ENCODE results near the gene SLC13A5.
A peak's percentile ranks its signal among the peaks of the same experiment; 100 is the strongest.
"Not testable (repeated sequence)": the region's sequence is repeated elsewhere in the genome, so short reads cannot be mapped to it uniquely, and the experiment has no call there.

Gene SLC13A5

DNA sequence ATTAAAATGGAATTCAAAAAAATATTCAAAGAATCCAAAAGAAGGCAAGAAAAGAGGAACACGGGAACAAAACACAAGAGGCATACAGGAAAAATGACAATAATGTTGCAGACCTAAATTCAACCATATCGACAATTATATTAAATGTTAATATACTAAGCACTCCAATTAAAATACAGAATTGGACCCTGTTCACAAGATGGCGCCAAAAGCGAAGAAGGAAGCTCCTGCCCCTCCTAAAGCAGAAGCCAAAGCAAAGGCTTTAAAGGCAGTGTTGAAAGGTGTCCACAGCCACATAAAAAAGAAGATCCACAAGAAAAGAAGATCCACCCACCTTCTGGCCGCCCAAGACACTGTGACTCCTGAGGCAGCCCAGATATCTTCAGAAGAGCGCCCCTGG is 36.4 kb upstream of the SLC13A5 start:
- peaks cover 16% of the 10 kb centered on the region for H3K4me1 ChIP-seq (ENCODE audit: control insufficient read depth, insufficient read depth, low read length)
- H3K36me3 ChIP-seq (ENCODE audit: control insufficient read depth, insufficient read depth, low read length), result no peaks in the 10 kb centered on the region
- no peaks in the 10 kb centered on the region for H3K9me3 ChIP-seq (ENCODE audit: control insufficient read depth, low read length)
- no peak overlapping the region for H3K4me3 ChIP-seq (ENCODE audit: insufficient read depth, low read depth, low read length)
- H3K27ac ChIP-seq (ENCODE audit: insufficient read depth, low read depth, low read length, poor library complexity, severe bottlenecking), result no peak overlapping the region
- WGBS, 2 experiments, result 85 to 91% methylated on average over 4 to 6 of the region's 6 CpGs
- no peaks in the 10 kb centered on the region for H3K27me3 ChIP-seq (ENCODE audit: control insufficient read depth, insufficient read depth, low read length, poor library complexity, severe bottlenecking)

DNA sequence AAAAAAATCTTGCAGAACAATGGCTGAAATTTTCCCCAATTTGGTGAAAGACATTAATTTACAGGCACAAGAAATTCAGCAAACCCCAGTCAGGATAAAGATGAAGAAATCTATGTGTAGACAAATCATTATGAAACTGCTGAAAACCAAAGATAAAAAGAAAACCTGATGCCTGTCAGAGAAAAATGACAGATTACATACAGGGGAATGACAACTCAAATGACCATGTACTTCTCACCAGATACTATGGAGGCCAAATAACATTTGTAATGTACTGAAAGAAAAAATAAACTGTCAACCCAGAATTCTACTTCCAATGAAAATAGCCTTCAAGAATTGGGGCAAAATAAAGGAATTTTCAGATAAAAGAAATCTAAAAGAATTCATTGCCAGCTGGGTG is 35.4 kb upstream of the SLC13A5 start:
- Histone ChIP-seq H3K4me1 (ENCODE audit: control insufficient read depth, insufficient read depth, low read length) (peaks cover 12% of the 10 kb centered on the region), H3K27ac (ENCODE audit: insufficient read depth, low read depth, low read length, poor library complexity, severe bottlenecking) (no peak overlapping the region), H3K4me3 (ENCODE audit: insufficient read depth, low read depth, low read length) (no peak overlapping the region), H3K27me3 (ENCODE audit: control insufficient read depth, insufficient read depth, low read length, poor library complexity, severe bottlenecking) (no peaks in the 10 kb centered on the region), H3K36me3 (ENCODE audit: control insufficient read depth, insufficient read depth, low read length) (no peaks in the 10 kb centered on the region), H3K9me3 (ENCODE audit: control insufficient read depth, low read length) (no peaks in the 10 kb centered on the region)

DNA sequence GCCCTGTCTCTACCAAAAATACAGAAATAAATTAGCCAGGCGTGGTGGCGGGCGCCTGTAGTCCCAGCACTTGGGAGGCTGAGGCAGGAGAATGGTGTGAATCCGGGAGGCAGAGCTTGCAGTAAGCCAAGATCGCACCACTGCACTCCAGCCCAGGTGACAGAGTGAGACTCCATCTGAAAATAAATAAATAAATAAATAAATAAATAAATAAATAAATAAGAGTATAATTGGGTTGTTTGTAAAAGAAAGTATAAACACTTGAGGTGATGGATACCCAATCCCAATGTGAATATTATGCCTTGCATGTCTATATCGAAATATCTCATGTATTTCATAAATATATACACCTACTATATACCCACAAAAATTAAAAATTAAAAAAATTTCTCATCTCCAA is 33.5 kb upstream of the SLC13A5 start:
- not testable (repeated sequence) for H3K27me3 ChIP-seq (ENCODE audit: control insufficient read depth, insufficient read depth, low read length, poor library complexity, severe bottlenecking); H3K4me1 ChIP-seq (ENCODE audit: control insufficient read depth, insufficient read depth, low read length); H3K4me3 ChIP-seq (ENCODE audit: insufficient read depth, low read depth, low read length); H3K36me3 ChIP-seq (ENCODE audit: control insufficient read depth, insufficient read depth, low read length); H3K9me3 ChIP-seq (ENCODE audit: control insufficient read depth, low read length); H3K27ac ChIP-seq (ENCODE audit: insufficient read depth, low read depth, low read length, poor library complexity, severe bottlenecking)
- 93 to 96% methylated on average over 5 to 6 of the region's 6 CpGs for WGBS, 2 experiments

DNA sequence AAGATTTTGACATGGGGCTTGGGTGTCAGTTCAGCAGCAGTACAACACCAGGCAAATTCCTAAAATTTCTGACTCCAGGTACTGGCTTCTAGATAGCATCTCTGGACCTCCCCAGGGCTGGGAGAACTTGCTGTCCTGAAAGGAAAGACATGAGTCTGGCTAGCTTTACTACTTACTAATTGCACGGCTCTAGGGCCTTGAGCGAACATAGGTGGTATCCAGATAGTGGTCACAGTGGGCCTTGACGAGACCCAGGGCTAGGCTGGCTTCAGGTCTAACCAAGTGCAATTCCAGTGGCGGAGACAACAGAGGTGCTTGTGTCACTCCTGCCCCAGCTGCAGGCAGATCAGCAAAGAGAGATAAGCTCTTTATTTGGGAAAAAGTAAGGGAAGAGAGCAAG is 16.4 kb upstream of the SLC13A5 start:
- Histone ChIP-seq H3K27ac (ENCODE audit: insufficient read depth, low read depth, low read length, poor library complexity, severe bottlenecking) (no peak overlapping the region), H3K27me3 (ENCODE audit: control insufficient read depth, insufficient read depth, low read length, poor library complexity, severe bottlenecking) (no peaks in the 10 kb centered on the region), H3K9me3 (ENCODE audit: control insufficient read depth, low read length) (no peaks in the 10 kb centered on the region), H3K4me1 (ENCODE audit: control insufficient read depth, insufficient read depth, low read length) (no peaks in the 10 kb centered on the region), H3K4me3 (ENCODE audit: insufficient read depth, low read depth, low read length) (no peak overlapping the region), H3K36me3 (ENCODE audit: control insufficient read depth, insufficient read depth, low read length) (no peaks in the 10 kb centered on the region)
- WGBS, 2 experiments, result 78 to 83% methylated on average over 4 of the region's 4 CpGs

DNA sequence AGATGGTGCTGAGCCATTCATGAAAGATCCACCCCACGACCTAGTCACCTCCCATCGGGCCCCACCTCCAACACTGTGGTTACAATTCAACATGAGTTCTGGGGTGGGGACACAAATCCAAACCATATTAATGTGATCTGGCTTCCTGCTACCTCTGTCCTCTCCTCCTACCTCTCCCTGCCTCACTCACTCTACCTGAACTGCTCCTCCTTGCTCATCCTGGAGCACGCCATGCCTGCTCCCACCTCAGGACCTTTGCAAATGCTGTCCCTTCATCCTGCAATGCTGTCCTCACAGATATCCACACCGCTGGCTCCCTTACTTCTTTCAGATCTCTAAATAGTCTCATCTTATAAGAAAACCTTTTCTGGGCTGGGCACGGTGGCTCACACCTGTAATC is 10.8 kb upstream of the SLC13A5 start:
- no peak overlapping the region for H3K4me3 ChIP-seq (ENCODE audit: insufficient read depth, low read depth, low read length)
- peaks cover 7% of the 10 kb centered on the region for H3K27me3 ChIP-seq (ENCODE audit: control insufficient read depth, insufficient read depth, low read length, poor library complexity, severe bottlenecking)
- no peaks in the 10 kb centered on the region for H3K36me3 ChIP-seq (ENCODE audit: control insufficient read depth, insufficient read depth, low read length)
- no peaks in the 10 kb centered on the region for H3K9me3 ChIP-seq (ENCODE audit: control insufficient read depth, low read length)
- H3K4me1 ChIP-seq (ENCODE audit: control insufficient read depth, insufficient read depth, low read length), result no peaks in the 10 kb centered on the region
- 85 to 87% methylated on average over 5 of the region's 5 CpGs for WGBS, 2 experiments
- H3K27ac ChIP-seq (ENCODE audit: insufficient read depth, low read depth, low read length, poor library complexity, severe bottlenecking), result no peak overlapping the region

DNA sequence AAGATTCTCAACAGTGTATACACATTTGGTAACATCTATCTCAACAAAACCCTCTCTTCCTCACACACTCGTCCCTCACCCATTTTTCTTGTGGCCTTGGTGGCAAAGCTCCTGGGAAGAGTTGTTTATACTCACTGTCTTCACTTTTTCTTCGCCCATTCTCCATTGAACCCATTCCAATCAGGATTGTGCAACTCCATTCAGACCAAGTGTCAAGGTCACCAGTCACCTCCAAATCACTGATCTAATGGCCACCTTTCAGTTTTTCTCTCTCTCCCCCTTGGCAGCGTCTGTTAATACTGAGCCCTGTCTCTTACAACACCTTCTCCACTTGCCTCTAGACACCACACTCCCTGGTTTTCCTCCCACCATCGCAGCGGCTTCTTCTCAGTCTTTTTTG is 8.6 kb upstream of the SLC13A5 start:
- Histone ChIP-seq H3K27ac (ENCODE audit: insufficient read depth, low read depth, low read length, poor library complexity, severe bottlenecking) (no peak overlapping the region), H3K36me3 (ENCODE audit: control insufficient read depth, insufficient read depth, low read length) (no peaks in the 10 kb centered on the region), H3K9me3 (ENCODE audit: control insufficient read depth, low read length) (no peaks in the 10 kb centered on the region), H3K4me1 (ENCODE audit: control insufficient read depth, insufficient read depth, low read length) (no peaks in the 10 kb centered on the region), H3K27me3 (ENCODE audit: control insufficient read depth, insufficient read depth, low read length, poor library complexity, severe bottlenecking) (peaks cover 7% of the 10 kb centered on the region), H3K4me3 (ENCODE audit: insufficient read depth, low read depth, low read length) (no peak overlapping the region)
- WGBS, 2 experiments, result 83 to 89% methylated on average over 5 of the region's 5 CpGs

DNA sequence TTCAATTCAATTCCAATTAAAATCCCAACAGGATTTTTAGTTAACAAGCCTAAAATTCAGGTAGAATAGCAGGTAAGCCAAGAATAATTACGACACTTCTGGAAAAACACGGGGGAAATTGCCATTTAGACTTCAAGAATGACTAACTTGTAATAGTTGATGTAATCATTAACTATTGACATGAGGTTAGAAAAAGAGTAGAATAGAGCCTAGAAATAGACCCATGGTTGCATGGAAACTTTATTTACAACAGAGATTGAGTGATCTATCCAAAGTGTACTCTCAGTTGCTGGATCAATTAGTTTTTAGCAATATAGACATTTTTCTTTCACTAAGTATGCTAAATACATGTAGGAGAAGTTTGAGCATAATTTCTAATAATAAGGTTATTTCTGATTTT is 3.6 kb upstream of the SLC13A5 start:
- H3K4me3 ChIP-seq (ENCODE audit: insufficient read depth, low read depth, low read length), result no peak overlapping the region
- H3K27ac ChIP-seq (ENCODE audit: insufficient read depth, low read depth, low read length, poor library complexity, severe bottlenecking), result no peak overlapping the region
- peaks cover 36% of the 10 kb centered on the region for H3K27me3 ChIP-seq (ENCODE audit: control insufficient read depth, insufficient read depth, low read length, poor library complexity, severe bottlenecking)
- no peaks in the 10 kb centered on the region for H3K9me3 ChIP-seq (ENCODE audit: control insufficient read depth, low read length)
- 97 to 99% methylated on average over 2 of the region's 2 CpGs for WGBS, 2 experiments
- H3K36me3 ChIP-seq (ENCODE audit: control insufficient read depth, insufficient read depth, low read length), result no peaks in the 10 kb centered on the region
- H3K4me1 ChIP-seq (ENCODE audit: control insufficient read depth, insufficient read depth, low read length), result no peaks in the 10 kb centered on the region

DNA sequence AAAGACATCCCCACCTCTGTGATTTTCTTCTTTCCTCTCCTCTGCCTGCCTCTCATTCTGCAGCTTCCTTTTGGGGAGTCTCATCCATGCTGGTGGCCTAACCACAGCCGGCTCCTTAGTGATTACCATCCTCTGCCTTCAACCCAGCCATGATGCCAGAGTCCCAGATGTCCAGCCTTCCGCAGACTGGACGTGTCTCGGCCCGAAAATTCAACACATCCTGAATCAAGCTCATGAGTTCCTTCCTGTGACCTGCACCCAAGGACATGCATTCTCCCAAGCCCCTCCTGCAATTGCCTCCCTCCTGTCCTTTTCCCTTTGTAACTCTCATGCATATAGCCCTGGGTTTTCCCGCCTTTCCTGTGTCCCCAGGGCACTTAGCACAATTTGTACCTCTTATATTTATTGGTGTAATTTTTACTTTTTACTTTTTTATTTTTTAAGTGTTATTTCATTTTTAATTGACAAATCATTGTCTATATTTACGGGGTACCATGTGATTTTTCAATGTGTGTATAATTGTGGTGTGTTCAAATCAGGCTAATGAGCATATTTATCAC is 1.2 kb upstream of the SLC13A5 start:
- 85 to 86% methylated on average over 6 of the region's 7 CpGs for WGBS, 2 experiments
- no peaks in the 10 kb centered on the region for H3K4me1 ChIP-seq (ENCODE audit: control insufficient read depth, insufficient read depth, low read length)
- H3K9me3 ChIP-seq (ENCODE audit: control insufficient read depth, low read length), result no peaks in the 10 kb centered on the region
- no peaks in the 10 kb centered on the region for H3K36me3 ChIP-seq (ENCODE audit: control insufficient read depth, insufficient read depth, low read length)
- H3K27ac ChIP-seq (ENCODE audit: insufficient read depth, low read depth, low read length, poor library complexity, severe bottlenecking), result no peak overlapping the region
- H3K27me3 ChIP-seq (ENCODE audit: control insufficient read depth, insufficient read depth, low read length, poor library complexity, severe bottlenecking), result peaks cover 43% of the 10 kb centered on the region
- H3K4me3 ChIP-seq (ENCODE audit: insufficient read depth, low read depth, low read length), result no peak overlapping the region

DNA sequence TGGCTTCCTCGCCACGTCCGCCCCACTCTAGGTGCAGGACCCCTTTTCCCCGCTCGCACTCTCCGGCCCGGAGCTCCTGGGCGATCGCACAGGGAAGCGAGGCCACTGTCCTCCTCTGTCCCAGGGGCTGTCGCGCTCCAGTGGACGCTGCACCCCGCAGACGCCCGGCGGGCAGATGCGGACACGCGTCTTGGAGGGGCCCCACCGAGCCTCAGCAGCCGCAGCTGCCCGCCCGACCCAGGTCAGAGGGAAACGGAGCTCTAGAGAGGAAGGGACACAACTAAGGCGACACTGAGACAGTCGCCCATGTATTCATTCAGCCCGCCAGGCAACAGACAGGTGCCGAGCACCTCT is 726 bp upstream of the SLC13A5 start:
- H3K4me1 ChIP-seq (ENCODE audit: control insufficient read depth, insufficient read depth, low read length), result no peaks in the 10 kb centered on the region
- no peak overlapping the region for H3K27ac ChIP-seq (ENCODE audit: insufficient read depth, low read depth, low read length, poor library complexity, severe bottlenecking)
- no peaks in the 10 kb centered on the region for H3K36me3 ChIP-seq (ENCODE audit: control insufficient read depth, insufficient read depth, low read length)
- H3K27me3 ChIP-seq (ENCODE audit: control insufficient read depth, insufficient read depth, low read length, poor library complexity, severe bottlenecking), result peaks cover 41% of the 10 kb centered on the region
- 6% methylated on average over 29 of the region's 29 CpGs for WGBS, 2 experiments
- peak overlapping the region; percentile 27 for H3K4me3 ChIP-seq (ENCODE audit: insufficient read depth, low read depth, low read length)
- no peaks in the 10 kb centered on the region for H3K9me3 ChIP-seq (ENCODE audit: control insufficient read depth, low read length)

DNA sequence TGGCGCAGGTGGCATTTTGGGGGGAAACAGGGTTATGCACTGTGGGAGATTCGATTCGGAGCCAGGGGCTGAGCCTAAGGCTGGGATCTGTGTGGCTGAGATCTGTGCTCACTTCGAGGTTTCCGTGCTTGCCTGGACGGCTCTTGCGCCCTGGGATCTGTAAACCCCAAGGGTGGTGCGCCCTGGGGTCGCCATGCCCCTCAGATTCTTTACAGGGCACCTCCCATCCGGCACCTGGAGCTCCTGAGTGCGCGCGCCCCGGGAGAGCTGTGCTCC is 377 bp downstream of the SLC13A5 start:
- 31 to 33% methylated on average over 14 of the region's 14 CpGs for WGBS, 2 experiments
- peak overlapping the region; percentile 27 for H3K4me3 ChIP-seq (ENCODE audit: insufficient read depth, low read depth, low read length)

DNA sequence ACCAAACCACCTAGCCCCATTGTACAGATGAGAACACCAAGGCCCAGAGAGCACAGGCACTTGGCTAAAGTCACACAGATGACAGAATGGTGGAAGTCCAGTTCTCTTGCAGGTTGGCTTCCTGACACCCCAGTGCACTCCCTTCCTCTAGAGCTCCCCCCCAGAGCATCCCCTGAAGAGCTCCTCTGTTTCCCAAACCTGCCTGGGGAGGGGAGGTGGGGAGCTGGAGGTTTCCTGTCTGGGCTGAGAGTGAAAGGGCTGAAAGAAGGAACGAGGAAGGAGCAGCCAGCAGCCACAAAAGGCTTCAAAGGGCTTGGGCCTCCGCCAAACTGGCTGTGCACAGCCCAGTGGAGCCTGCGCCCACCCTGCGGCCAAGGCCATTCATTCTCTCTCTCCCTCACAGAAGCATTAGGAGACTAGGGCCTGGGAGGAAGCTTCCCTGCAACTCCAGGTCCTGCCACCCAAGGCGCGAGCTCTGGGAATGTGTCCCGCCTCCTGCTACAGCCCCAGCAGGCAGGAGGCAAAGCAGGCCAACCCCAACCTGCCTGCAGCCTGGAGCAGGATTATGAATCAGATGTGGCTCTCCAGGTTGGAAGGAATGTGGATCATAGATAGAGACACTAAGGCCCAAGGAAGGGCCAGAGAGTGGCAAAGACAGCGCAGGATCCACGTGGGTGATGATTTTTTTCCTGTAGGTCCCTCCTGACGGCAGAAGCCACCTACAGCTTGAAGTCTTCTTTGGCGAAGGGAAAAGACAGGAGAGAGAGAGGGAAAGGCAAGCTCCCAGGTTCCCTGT is 913 bp downstream of the SLC13A5 start:
- Histone ChIP-seq H3K4me1 (ENCODE audit: control insufficient read depth, insufficient read depth, low read length) (no peaks in the 10 kb centered on the region), H3K36me3 (ENCODE audit: control insufficient read depth, insufficient read depth, low read length) (no peaks in the 10 kb centered on the region), H3K27ac (ENCODE audit: insufficient read depth, low read depth, low read length, poor library complexity, severe bottlenecking) (no peak overlapping the region), H3K27me3 (ENCODE audit: control insufficient read depth, insufficient read depth, low read length, poor library complexity, severe bottlenecking) (peaks cover 41% of the 10 kb centered on the region), H3K4me3 (ENCODE audit: insufficient read depth, low read depth, low read length) (no peak overlapping the region), H3K9me3 (ENCODE audit: control insufficient read depth, low read length) (no peaks in the 10 kb centered on the region)
- WGBS, 2 experiments, result 39 to 41% methylated on average over 11 of the region's 11 CpGs

More for the DNA sequence above, 377 bp downstream of the SLC13A5 start:
- H3K4me1 ChIP-seq (ENCODE audit: control insufficient read depth, insufficient read depth, low read length), result no peaks in the 10 kb centered on the region
- H3K36me3 ChIP-seq (ENCODE audit: control insufficient read depth, insufficient read depth, low read length), result no peaks in the 10 kb centered on the region
- no peaks in the 10 kb centered on the region for H3K9me3 ChIP-seq (ENCODE audit: control insufficient read depth, low read length)
- H3K27me3 ChIP-seq (ENCODE audit: control insufficient read depth, insufficient read depth, low read length, poor library complexity, severe bottlenecking), result peaks cover 41% of the 10 kb centered on the region
- no peak overlapping the region for H3K27ac ChIP-seq (ENCODE audit: insufficient read depth, low read depth, low read length, poor library complexity, severe bottlenecking)
